G401 (cell line): ENCODE results near the gene TMTC4. TPM values are rescaled to one million over a fixed set of nuclear protein-coding genes. Genes with fewer than 3 reads are reported as not detected.
A peak's percentile ranks its signal among the peaks of the same experiment; 100 is the strongest.

ENCODE experiments used
- DNase-seq: peaks from one replicate; pipeline ENCODE4 v3.0.0-alpha.2; 2015; ENCODE audit warnings: low spot score
- in situ Hi-C: cut with HindIII; loops from 2 replicates; pipeline ENCODE4 v1.10.0; 2016; ENCODE audit warnings: low sequenced_read_pairs, mixed read lengths
- total RNA-seq: library from RNA; depleted of rRNA; stranded (reverse); fragments of >200 nt; shearing (Covaris generic); gene quantifications from 2 replicates; pipeline ENCODE4 v1.2.3, GENCODE V29; 2014

Gene TMTC4
- total RNA-seq, 1 experiment from 2014 or later: 49.1 TPM

- DNase-seq: no peak
- in situ Hi-C loops: no loop called here
Observed at GRCh38 chr13:100671389-100672182, 3.0 kb downstream of the TMTC4 start.

GRCh38 chr13:100668408-100668807 is 6.2 kb downstream of the TMTC4 start:
- in situ Hi-C loops: no loop called here
- no peak for DNase-seq

- DNase-seq: peak; percentile 61
- in situ Hi-C loops: no loop called here
Observed at GRCh38 chr13:100667894-100668293, 6.7 kb downstream of the TMTC4 start.

DNA sequence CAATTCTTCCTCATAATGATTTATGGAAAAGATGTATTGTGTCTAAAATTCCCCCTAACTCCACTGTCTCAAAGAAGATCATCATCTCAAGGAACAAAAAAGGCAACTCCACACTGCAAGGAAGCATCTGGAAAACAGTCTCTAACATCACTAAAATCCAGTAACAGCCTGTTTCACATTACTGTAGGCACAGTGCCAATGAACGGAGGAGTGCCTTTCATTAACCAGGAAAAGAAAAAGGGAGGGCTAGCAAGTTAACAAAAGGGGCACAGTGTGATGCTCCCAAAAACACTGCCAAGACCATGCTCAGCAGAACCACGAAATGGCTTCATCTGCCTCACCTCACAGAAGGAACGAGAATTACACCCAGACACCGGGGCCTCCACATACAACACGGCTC is 8.5 kb downstream of the TMTC4 start:
- in situ Hi-C loops: no loop called here
- no peak for DNase-seq

- in situ Hi-C loops: no loop called here
- DNase-seq: no peak
Observed at GRCh38 chr13:100665403-100665802, 9.2 kb downstream of the TMTC4 start.

DNA sequence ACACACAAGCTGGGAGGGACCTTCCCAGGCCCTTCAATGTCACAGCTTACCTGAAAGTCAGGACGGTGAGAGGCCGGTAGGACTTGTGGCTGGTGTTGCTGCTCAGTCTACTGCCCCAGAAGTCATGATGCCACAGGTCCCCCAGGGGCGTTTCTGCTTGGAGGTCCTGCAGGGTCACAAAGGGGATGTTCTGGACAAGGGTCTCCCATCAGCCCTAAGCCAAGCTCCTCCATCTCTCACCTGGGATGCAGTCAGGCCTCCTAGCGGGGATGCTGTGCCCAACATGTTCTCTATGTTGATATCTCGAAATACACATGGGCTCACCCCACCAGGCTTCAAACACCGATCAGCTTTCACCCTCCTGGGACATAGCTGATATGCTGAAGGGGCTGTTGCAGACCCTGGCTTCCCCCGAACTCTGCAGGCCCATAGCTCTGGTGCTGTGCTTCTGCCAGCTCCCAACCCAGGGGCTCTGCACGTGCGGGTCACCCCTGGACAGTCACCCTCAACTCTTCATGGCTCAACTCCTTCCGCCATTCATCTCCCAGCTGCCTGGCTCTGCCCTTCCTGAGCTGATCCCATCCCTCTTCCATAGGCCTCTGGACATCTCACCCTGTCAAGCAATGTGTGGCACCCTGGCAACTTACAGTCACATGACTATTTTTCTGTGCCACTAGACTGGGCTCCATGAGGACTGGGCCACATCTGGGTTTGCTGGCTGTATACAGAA is 10.3 kb downstream of the TMTC4 start:
- in situ Hi-C loops: no loop called here
- DNase-seq: no peak

DNA sequence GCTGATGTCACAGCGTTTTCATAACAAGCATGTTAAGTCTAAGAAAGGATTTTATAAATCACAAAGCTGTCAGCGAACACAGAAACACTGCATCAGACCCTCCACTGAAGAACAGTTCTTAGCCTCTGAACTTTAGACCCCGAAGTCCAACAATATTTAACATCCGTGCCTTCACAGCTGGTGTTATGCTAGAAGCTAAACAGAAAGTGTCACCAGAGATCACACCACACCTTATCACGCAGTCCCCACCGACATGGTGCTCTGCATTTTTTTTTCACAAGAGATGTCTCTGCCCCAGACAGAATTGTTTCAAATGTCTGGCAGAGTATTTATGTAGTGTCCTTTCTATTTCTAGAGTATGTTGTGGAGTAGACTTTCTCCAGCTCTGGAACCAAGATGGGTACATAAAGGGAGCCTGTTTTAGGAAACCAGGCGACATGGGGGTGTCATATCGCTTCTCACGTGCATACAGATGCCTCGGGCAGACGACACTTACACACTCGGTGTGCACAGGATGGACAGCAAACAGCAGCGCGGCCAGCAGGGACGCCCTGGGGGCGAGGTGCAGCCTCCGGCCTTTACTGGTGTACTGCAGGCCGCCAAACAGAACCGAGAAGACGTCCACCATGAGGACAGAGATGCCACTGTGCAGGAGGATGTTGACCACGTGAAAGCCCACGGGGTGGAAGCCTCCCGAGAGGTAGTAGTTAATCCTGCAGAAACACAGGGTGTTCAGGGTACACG is 12.0 kb downstream of the TMTC4 start:
- in situ Hi-C loops: no loop called here
- no peak for DNase-seq

GRCh38 chr13:100660761-100661160 is 13.8 kb downstream of the TMTC4 start:
- DNase-seq: no peak
- in situ Hi-C loops: no loop called here

DNA sequence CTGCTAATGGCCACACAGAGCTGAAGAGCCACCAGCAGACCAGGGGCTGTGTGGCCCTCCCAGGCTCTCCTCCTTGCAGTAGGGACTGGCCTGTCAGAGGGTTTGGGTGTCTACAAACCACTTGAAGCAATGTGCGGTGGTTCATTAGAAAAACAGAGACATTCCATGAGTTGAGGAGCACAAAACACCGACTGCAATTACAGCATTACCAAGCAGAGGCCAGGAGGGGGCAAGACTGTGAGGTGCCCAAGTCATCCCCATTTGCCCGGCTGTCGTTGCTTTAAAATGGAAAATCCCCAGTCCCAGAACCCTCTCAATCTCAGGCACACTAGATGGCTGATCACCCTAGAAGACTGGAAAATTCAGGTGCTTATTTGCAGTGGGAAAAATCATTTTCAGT is 15.0 kb downstream of the TMTC4 start:
- in situ Hi-C loops: no loop called here
- DNase-seq: no peak

DNA sequence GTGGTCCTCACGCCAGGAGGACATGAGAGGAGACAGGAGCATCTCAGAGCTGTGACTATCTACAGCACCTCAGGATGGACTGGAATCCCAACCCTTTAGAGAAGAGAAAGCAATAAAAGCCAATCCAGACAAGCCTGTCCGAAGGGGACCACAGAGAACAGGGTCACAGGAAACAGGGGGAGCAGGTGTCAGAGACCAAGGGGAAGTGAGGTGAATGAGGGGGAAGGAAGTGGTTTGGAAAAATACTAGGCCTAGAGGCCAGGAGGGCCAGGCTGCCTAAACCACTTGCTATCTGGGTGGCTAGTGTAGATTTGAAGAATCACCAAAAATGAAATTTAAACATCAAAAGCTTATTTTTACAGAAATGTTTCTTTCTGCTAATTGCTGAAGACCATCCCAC is 16.2 kb downstream of the TMTC4 start:
- in situ Hi-C loops: no loop called here
- no peak for DNase-seq

GRCh38 chr13:100657881-100658315 is 16.7 kb downstream of the TMTC4 start:
- in situ Hi-C loops: no loop called here
- no peak for DNase-seq

GRCh38 chr13:100652510-100652909 is 22.1 kb downstream of the TMTC4 start:
- DNase-seq: no peak
- in situ Hi-C loops: no loop called here

- DNase-seq: peak; percentile 98
- in situ Hi-C loops: no loop called here
Observed at GRCh38 chr13:100650326-100650725, 24.3 kb downstream of the TMTC4 start.

GRCh38 chr13:100648354-100648753 is 26.2 kb downstream of the TMTC4 start:
- in situ Hi-C loops: no loop called here
- DNase-seq: no peak

DNA sequence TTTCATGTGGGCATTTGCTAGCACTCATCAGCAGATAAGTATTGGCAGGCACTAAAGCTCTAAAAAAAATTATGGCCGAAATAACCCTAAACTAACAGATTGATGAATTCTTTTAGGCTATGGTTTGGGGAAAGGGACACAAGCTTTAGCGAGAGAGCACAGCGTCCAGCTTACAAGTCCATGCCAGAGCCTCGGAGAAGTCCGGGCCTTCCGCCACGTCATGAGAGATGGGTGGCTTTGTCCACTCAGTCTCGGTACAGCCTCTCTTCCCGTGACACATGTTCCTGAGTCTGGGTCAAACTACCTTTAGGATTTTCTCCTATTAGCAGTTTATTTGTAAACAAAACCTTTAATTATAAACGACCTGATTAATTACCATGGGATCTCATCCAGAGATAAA is 27.7 kb downstream of the TMTC4 start:
- in situ Hi-C loops: no loop called here
- no peak for DNase-seq

- in situ Hi-C loops: no loop called here
- DNase-seq: peak; percentile 46
Observed at GRCh38 chr13:100646030-100646673, 28.4 kb downstream of the TMTC4 start.

DNA sequence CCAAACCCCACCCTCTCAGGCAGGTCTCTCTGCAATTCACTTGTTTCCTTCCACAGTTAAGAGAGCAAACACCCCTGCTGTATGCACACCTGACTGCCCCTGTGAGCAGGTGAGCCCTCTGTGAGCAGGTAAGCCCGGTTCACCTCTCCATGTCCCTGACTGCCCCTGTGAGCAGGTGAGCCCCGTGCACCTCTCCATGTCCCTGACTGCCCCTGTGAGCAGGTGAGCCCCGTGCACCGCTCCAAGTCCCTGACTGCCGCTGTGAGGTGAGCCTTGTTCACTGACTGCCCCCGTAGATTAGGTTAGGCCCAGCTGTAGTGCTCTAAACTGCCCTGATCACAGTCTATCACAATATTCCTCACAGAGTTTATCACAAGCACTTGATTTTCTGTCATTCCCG is 29.2 kb downstream of the TMTC4 start:
- in situ Hi-C loops: no loop called here
- DNase-seq: no peak

- in situ Hi-C loops: no loop called here
Observed at GRCh38 chr13:100644371-100644770, 30.2 kb downstream of the TMTC4 start.

GRCh38 chr13:100637796-100638195 is 36.8 kb downstream of the TMTC4 start:
- in situ Hi-C loops: no loop called here
- no peak for DNase-seq

More at GRCh38 chr13:100644371-100644770, 30.2 kb downstream of the TMTC4 start:
- DNase-seq: no peak
